HG03060 (cell line): ENCODE data around the gene EYS.

Experiments
- ATAC-seq: cut with Tn5 transposase; IDR thresholded peaks from one replicate; pipeline ENCODE4 v1.9.1; 2021; ENCODE audit warnings: low read depth, moderate number of reproducible peaks; ENCODE audit not compliant: unreplicated experiment

The EYS gene

GRCh38 chr6:65707126-65707826 lies at the start of gene EYS:
Gene EYS (minus strand): TSS chr6:65707226. CDS start chr6:65495410, 211,816 bp downstream.
- ATAC-seq, result no peak

GRCh38 chr6:65746302-65746701 lies 39.3 kb upstream of the EYS start:
- no peak for ATAC-seq

GRCh38 chr6:65745614-65746013 lies 38.6 kb upstream of the EYS start:
- ATAC-seq, result no peak

- no peak for ATAC-seq
Measured at GRCh38 chr6:65728879-65729479, 22.0 kb upstream of the EYS start.

- no peak for ATAC-seq
Measured at GRCh38 chr6:65719101-65719500, 12.1 kb upstream of the EYS start.

GRCh38 chr6:65711531-65711930 lies 4.5 kb upstream of the EYS start:
- ATAC-seq, result no peak

- ATAC-seq, result no peak
Measured at GRCh38 chr6:65709099-65709830, 2.2 kb upstream of the EYS start.

GRCh38 chr6:65708162-65708561 lies 1.1 kb upstream of the EYS start:
- ATAC-seq, result no peak

GRCh38 chr6:65706436-65706835 lies 590 bp downstream of the EYS start:
- no peak for ATAC-seq

GRCh38 chr6:65701325-65701724 lies 5.7 kb downstream of the EYS start:
- ATAC-seq, result no peak

- no peak for ATAC-seq
Measured at GRCh38 chr6:65700561-65700960, 6.5 kb downstream of the EYS start.

- no peak for ATAC-seq
Measured at GRCh38 chr6:65692109-65692508, 14.9 kb downstream of the EYS start.

- ATAC-seq, result no peak
Measured at GRCh38 chr6:65680232-65680631, 26.8 kb downstream of the EYS start.

GRCh38 chr6:65671922-65672321 lies 35.1 kb downstream of the EYS start:
- ATAC-seq, result no peak

- no peak for ATAC-seq
Measured at GRCh38 chr6:65667916-65668656, 38.9 kb downstream of the EYS start.

- no peak for ATAC-seq
Measured at GRCh38 chr6:65650086-65650485, 56.9 kb downstream of the EYS start.

- no peak for ATAC-seq
Measured at GRCh38 chr6:65649392-65649791, 57.6 kb downstream of the EYS start.

GRCh38 chr6:65646544-65646943 lies 60.5 kb downstream of the EYS start:
- ATAC-seq, result no peak

GRCh38 chr6:65642776-65643175 lies 64.2 kb downstream of the EYS start:
- ATAC-seq, result no peak

GRCh38 chr6:65638047-65638831 lies 68.8 kb downstream of the EYS start:
- ATAC-seq, result no peak
